Measurements from ENCODE around the gene TBC1D1.

GRCh38 chr4:38001927-38002326 lies 111.0 kb downstream of the TBC1D1 start:
- TF ChIP-seq POLR2A (IDR thresholded peaks at IDR 0.05) = no peak
- TF ChIP-seq, protein P1, sequence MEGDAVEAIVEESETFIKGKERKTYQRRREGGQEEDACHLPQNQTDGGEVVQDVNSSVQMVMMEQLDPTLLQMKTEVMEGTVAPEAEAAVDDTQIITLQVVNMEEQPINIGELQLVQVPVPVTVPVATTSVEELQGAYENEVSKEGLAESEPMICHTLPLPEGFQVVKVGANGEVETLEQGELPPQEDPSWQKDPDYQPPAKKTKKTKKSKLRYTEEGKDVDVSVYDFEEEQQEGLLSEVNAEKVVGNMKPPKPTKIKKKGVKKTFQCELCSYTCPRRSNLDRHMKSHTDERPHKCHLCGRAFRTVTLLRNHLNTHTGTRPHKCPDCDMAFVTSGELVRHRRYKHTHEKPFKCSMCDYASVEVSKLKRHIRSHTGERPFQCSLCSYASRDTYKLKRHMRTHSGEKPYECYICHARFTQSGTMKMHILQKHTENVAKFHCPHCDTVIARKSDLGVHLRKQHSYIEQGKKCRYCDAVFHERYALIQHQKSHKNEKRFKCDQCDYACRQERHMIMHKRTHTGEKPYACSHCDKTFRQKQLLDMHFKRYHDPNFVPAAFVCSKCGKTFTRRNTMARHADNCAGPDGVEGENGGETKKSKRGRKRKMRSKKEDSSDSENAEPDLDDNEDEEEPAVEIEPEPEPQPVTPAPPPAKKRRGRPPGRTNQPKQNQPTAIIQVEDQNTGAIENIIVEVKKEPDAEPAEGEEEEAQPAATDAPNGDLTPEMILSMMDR (IDR thresholded peaks at IDR 0.05) = no peak
